Endodermal cell (in vitro differentiated cells): ENCODE data around the gene MEIOC. TPM values are rescaled to one million over a fixed set of nuclear protein-coding genes. Genes with fewer than 3 reads are reported as not detected.

Experiments
- DNase-seq: peaks from one replicate; pipeline ENCODE4 v3.0.0-alpha.2; 2017
- H3K27ac ChIP-seq: 2 replicates; pipeline ENCODE4 v1.5.1; 2013; ENCODE audit warnings: mild to moderate bottlenecking, low read depth, low read length, moderate library complexity
- H3K27me3 ChIP-seq: 2 replicates; pipeline ENCODE4 v1.6.1; 2013; ENCODE audit warnings: mild to moderate bottlenecking, low read length, moderate library complexity; ENCODE audit not compliant: insufficient read depth, control insufficient read depth, poor library complexity, severe bottlenecking
- H3K36me3 ChIP-seq: 2 replicates; pipeline ENCODE4 v1.7.0; 2013; ENCODE audit warnings: mild to moderate bottlenecking, low read length, moderate library complexity; ENCODE audit not compliant: control insufficient read depth, insufficient read depth
- H3K4me1 ChIP-seq: one replicate; pipeline ENCODE4 v1.7.0; 2013; ENCODE audit warnings: low read length; ENCODE audit not compliant: control insufficient read depth, insufficient read depth
- H3K4me3 ChIP-seq: 2 replicates; pipeline ENCODE4 v1.5.1; 2013; ENCODE audit warnings: mild to moderate bottlenecking, low read length, moderate library complexity
- H3K9ac ChIP-seq: 2 replicates; pipeline ENCODE4 v1.6.1; 2013; ENCODE audit warnings: mild to moderate bottlenecking, low read length, moderate library complexity; ENCODE audit not compliant: poor library complexity, severe bottlenecking; ENCODE audit errors: extremely low read depth
- H3K9me3 ChIP-seq: 2 replicates; pipeline ENCODE4 v1.6.1; 2013; ENCODE audit warnings: mild to moderate bottlenecking, low read length, moderate library complexity; ENCODE audit not compliant: control insufficient read depth
- H3K27ac Mint-ChIP-seq: 2 replicates; pipeline ENCODE4 v1.8.0; 2020; ENCODE audit warnings: mixed read lengths
- H3K27me3 Mint-ChIP-seq: 2 replicates; pipeline ENCODE4 v1.8.0; 2021; ENCODE audit warnings: mild to moderate bottlenecking, mixed read lengths; ENCODE audit not compliant: insufficient read depth
- H3K36me3 Mint-ChIP-seq: 2 replicates; pipeline ENCODE4 v1.8.0; 2020; ENCODE audit warnings: low read depth, mixed read lengths
- H3K4me1 Mint-ChIP-seq: 2 replicates; pipeline ENCODE4 v1.8.0; 2020; ENCODE audit warnings: mixed read lengths
- H3K4me3 Mint-ChIP-seq: 2 replicates; pipeline ENCODE4 v1.8.0; 2020; ENCODE audit warnings: mild to moderate bottlenecking, moderate library complexity, mixed read lengths
- H3K9me3 Mint-ChIP-seq: 2 replicates; pipeline ENCODE4 v1.8.0; 2020; ENCODE audit warnings: mild to moderate bottlenecking, mixed read lengths
- WGBS, 2 experiments: methylation state at CpG; one replicate each; pipeline versions ENCODE4 v1.1.5 to v1.1.7; 2013; ENCODE audit warnings: missing lambda C conversion rate in 2 of 2, mixed read lengths in 1 of 2; ENCODE audit not compliant: insufficient coverage in 1 of 2, insufficient read length in 1 of 2; 5-methylcytosine and 5-hydroxymethylcytosine counted together
- total RNA-seq, 2 donors: library from RNA; stranded (reverse); fragmentation: NEBNext Ultra II Directional in 1 of 2; extraction: Animal tissue kit (Norgen Biotek cat#: 25700) in 1 of 2; gene quantifications; 2 replicates in 1 of 2; 3 replicates in 1 of 2; pipeline ENCODE4 v1.2.1, GENCODE V29; 2021
- TF ChIP-seq, protein P1 (sequence below): fragments of 200-600 bp; sonication (generic); conservative IDR thresholded peaks from 2 replicates; pipeline ENCODE4 v1.5.0; 2021; ENCODE audit warnings: antibody characterized with exemption, mild to moderate bottlenecking

The MEIOC gene
- total RNA-seq, 2 donors from 2014 or later, result 1.4 to 3.7 TPM

DNA sequence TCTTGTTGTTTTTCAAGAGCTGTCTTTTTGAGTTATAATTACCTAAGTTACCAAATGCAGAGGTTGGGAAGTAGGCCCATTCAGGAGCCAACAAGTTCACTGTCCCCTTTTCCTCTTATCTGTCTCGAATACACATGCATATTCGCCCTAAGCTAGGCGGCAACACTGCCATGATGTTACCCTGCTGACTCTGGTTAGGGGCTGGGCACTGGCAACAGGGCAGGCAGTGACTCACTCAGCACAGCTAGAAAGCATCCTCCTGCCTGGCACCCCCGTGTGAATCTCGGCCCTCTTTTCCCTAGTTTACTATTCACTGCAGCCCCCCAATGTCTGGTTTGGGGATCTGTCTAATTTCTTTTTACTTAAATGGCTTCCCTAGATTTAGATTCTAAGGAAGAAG, 66.0 kb downstream of the MEIOC start:
- Histone ChIP-seq H3K27me3 (no peaks in the 10 kb centered on the region), H3K4me3 (no peak overlapping the region), H3K4me1 (no peaks in the 10 kb centered on the region), H3K36me3 (peaks cover 63% of the 10 kb centered on the region), H3K9me3 (peaks cover 8% of the 10 kb centered on the region), H3K9ac (no peak overlapping the region), H3K27ac (no peak overlapping the region)
- Mint-ChIP-seq H3K9me3 (peaks cover 4% of the 10 kb centered on the region), H3K4me3 (no peak overlapping the region), H3K27ac (peak overlapping the region; percentile 56), H3K4me1 (peaks cover 3% of the 10 kb centered on the region), H3K36me3 (peaks cover 53% of the 10 kb centered on the region), H3K27me3 (no peaks in the 10 kb centered on the region)
- peak; percentile 53 for DNase-seq
- TF ChIP-seq, protein P1, sequence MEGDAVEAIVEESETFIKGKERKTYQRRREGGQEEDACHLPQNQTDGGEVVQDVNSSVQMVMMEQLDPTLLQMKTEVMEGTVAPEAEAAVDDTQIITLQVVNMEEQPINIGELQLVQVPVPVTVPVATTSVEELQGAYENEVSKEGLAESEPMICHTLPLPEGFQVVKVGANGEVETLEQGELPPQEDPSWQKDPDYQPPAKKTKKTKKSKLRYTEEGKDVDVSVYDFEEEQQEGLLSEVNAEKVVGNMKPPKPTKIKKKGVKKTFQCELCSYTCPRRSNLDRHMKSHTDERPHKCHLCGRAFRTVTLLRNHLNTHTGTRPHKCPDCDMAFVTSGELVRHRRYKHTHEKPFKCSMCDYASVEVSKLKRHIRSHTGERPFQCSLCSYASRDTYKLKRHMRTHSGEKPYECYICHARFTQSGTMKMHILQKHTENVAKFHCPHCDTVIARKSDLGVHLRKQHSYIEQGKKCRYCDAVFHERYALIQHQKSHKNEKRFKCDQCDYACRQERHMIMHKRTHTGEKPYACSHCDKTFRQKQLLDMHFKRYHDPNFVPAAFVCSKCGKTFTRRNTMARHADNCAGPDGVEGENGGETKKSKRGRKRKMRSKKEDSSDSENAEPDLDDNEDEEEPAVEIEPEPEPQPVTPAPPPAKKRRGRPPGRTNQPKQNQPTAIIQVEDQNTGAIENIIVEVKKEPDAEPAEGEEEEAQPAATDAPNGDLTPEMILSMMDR, result no peak
- 90 to 95% methylated on average over 4 to 5 of the region's 5 CpGs for WGBS, 2 experiments

Other genes starting within 250 kb of the MEIOC start
- gene GPATCH8, start 153.1 kb upstream of the MEIOC start, total RNA-seq, result 10 to 100 TPM; 49.9 to 55.2 TPM
- 10 to 100 TPM; 20.6 to 21.9 TPM for gene FZD2, start 99.0 kb upstream of the MEIOC start, total RNA-seq
- 10 to 100 TPM; 35.7 to 38.1 TPM for gene CCDC43, start 33.3 kb downstream of the MEIOC start, total RNA-seq
- gene DBF4B, start 52.2 kb downstream of the MEIOC start, total RNA-seq, result 10 to 100 TPM; 31.1 to 44.9 TPM
- gene ADAM11, start 102.5 kb downstream of the MEIOC start, total RNA-seq, result 1 to 10 TPM; 1.9 to 3.5 TPM
- 100 to 1,000 TPM in 1 of 2 donors, 10 to 100 TPM in 1; 81.9 to 108 TPM for gene GJC1, start 173.8 kb downstream of the MEIOC start, total RNA-seq
- gene HIGD1B, start 191.4 kb downstream of the MEIOC start, total RNA-seq, result not detected
- gene EFTUD2, start 243.0 kb downstream of the MEIOC start, total RNA-seq, result 100 to 1,000 TPM; 145 to 171 TPM